ENCODE measurements around the gene RER1.

DNA sequence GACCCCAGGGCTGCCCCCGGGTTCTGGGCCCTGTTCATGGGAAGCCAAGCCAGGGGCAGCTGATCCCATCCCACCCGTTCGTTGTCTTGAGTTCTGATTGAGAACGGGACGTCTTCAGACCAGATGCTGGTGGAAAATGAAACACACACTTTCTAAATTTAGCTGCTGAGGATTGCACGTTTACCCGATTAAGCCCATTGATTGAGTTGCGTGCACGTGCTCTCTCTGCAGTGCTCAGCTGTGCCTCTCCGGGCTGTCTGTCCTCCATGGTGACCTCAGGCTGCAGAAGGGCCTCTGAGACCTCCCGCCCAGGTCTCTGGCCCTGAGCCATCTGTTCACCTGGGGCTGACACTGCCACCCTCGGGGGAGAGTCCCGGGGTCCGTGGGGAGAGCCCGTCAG is 47.7 kb downstream of the RER1 start:
- TF ChIP-seq, protein P1, sequence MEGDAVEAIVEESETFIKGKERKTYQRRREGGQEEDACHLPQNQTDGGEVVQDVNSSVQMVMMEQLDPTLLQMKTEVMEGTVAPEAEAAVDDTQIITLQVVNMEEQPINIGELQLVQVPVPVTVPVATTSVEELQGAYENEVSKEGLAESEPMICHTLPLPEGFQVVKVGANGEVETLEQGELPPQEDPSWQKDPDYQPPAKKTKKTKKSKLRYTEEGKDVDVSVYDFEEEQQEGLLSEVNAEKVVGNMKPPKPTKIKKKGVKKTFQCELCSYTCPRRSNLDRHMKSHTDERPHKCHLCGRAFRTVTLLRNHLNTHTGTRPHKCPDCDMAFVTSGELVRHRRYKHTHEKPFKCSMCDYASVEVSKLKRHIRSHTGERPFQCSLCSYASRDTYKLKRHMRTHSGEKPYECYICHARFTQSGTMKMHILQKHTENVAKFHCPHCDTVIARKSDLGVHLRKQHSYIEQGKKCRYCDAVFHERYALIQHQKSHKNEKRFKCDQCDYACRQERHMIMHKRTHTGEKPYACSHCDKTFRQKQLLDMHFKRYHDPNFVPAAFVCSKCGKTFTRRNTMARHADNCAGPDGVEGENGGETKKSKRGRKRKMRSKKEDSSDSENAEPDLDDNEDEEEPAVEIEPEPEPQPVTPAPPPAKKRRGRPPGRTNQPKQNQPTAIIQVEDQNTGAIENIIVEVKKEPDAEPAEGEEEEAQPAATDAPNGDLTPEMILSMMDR (IDR thresholded peaks at IDR 0.05; ENCODE audit: low read length): no peak
- TF ChIP-seq EZH2phosphoT487 (IDR thresholded peaks at IDR 0.05; ENCODE audit: low read length): no peak
